H1 (cell line): ENCODE data around the gene PNCK. TPM values are rescaled to one million over a fixed set of nuclear protein-coding genes. Genes with fewer than 3 reads are reported as not detected.

Experiments used
- CTCF ChIA-PET: fragments of 300-600 bp; sonication (Branson Sonifier 250); formaldehyde crosslinking; loops from one replicate; lab custom pipeline; 2021; ENCODE audit not compliant: partially characterized antibody; lab: Charles Lee
- POLR2A ChIA-PET: fragments of 300-600 bp; sonication (Branson Sonifier 250); formaldehyde crosslinking; loops from one replicate; lab custom pipeline; 2021; ENCODE audit warnings: inconsistent platforms; ENCODE audit not compliant: partially characterized antibody; lab: Charles Lee
- DNase-seq, 2 experiments: peaks; one replicate each; pipeline versions ENCODE4 v3.0.0 to v3.0.0-alpha.2; 2010 to 2022; ENCODE audit warnings: low spot score in 2 of 2, low read depth in 1 of 2, mixed read lengths in 1 of 2
- FAIRE-seq: peaks from 2 replicates; lab custom pipeline; 2011; peaks lifted over from hg19 to GRCh38; lab: Jason Lieb, UNC
- H2AFZ ChIP-seq: 2 replicates; pipeline ENCODE4 v1.8.1; 2012; ENCODE audit warnings: low read length, inconsistent platforms
- H2AK5ac ChIP-seq: 2 replicates; pipeline ENCODE4 v1.6.1; 2013; ENCODE audit warnings: low read depth, low read length
- H2BK120ac ChIP-seq: replicated peaks from 2 replicates; pipeline ENCODE3; 2013; ENCODE audit warnings: low read depth, low read length, inconsistent platforms
- H2BK12ac ChIP-seq: 2 replicates; pipeline ENCODE4 v1.6.1; 2013; ENCODE audit warnings: low read depth, low read length
- H2BK15ac ChIP-seq: 2 replicates; pipeline ENCODE4 v1.6.1; 2013; ENCODE audit warnings: low read length
- H2BK20ac ChIP-seq: 2 replicates; pipeline ENCODE4 v1.6.1; 2013; ENCODE audit warnings: low read length
- H2BK5ac ChIP-seq: 2 replicates; pipeline ENCODE4 v1.6.1; 2013; ENCODE audit warnings: low read depth, low read length
- H3K14ac ChIP-seq: 2 replicates; pipeline ENCODE4 v1.6.1; 2013; ENCODE audit warnings: inconsistent platforms; ENCODE audit not compliant: insufficient read length
- H3K18ac ChIP-seq: 2 replicates; pipeline ENCODE4 v1.6.1; 2013; ENCODE audit warnings: low read length; ENCODE audit errors: extremely low read depth
- H3K23ac ChIP-seq: 2 replicates; pipeline ENCODE4 v1.6.1; 2013; ENCODE audit warnings: inconsistent platforms; ENCODE audit not compliant: insufficient read length
- H3K23me2 ChIP-seq: 2 replicates; pipeline ENCODE4 v1.6.1; 2013; ENCODE audit warnings: low read depth, low read length
- H3K27ac ChIP-seq: 2 replicates; pipeline ENCODE4 v1.6.1; 2011; ENCODE audit warnings: low read depth, low read length, inconsistent platforms
- H3K27me3 ChIP-seq, 4 experiments: replicated peaks in 1 of 4; 1 replicate in 1 of 4; 2 replicates in 3 of 4; pipeline versions ENCODE4 v1.6.1 to v1.8.1; 2011 to 2013; ENCODE audit warnings: low read length in 3 of 4, mild to moderate bottlenecking in 3 of 4, inconsistent platforms in 2 of 4, mixed read lengths in 2 of 4, moderate library complexity in 1 of 4; ENCODE audit not compliant: control insufficient read depth in 3 of 4, insufficient read depth in 3 of 4; ENCODE audit errors: extremely low read depth in 1 of 4
- H3K36me3 ChIP-seq, 4 experiments: 2 replicates each; pipeline versions ENCODE4 v1.6.1 to v1.8.1; 2011 to 2013; ENCODE audit warnings: mild to moderate bottlenecking in 4 of 4, low read length in 3 of 4, moderate library complexity in 2 of 4, control low read depth in 1 of 4, inconsistent platforms in 1 of 4; ENCODE audit not compliant: insufficient read depth in 4 of 4, control insufficient read depth in 2 of 4
- H3K4ac ChIP-seq: replicated peaks from 2 replicates; pipeline ENCODE3; 2013; ENCODE audit warnings: low read length, low read depth, mixed read lengths, inconsistent platforms; ENCODE audit not compliant: insufficient read length
- H3K4me1 ChIP-seq, 4 experiments: replicated peaks in 1 of 4; 1 replicate in 1 of 4; 2 replicates in 3 of 4; pipeline versions ENCODE4 v1.6.1 to v1.8.1; 2011 to 2013; ENCODE audit warnings: low read length in 3 of 4, inconsistent platforms in 2 of 4, mixed read lengths in 1 of 4; ENCODE audit not compliant: insufficient read depth in 4 of 4, control insufficient read depth in 3 of 4
- H3K4me2 ChIP-seq, 2 experiments: 2 replicates each; pipeline versions ENCODE4 v1.6.1 to v1.8.1; 2011 to 2013; ENCODE audit warnings: low read depth in 2 of 2, low read length in 2 of 2, control low read depth in 1 of 2, inconsistent platforms in 1 of 2, mild to moderate bottlenecking in 1 of 2; ENCODE audit not compliant: insufficient read depth in 1 of 2
- H3K4me3 ChIP-seq, 4 experiments: fragments of 200-600, 300-600 bp in 1 of 4; sonication (generic), shearing (Covaris generic), sonication (Bioruptor Twin) in 1 of 4; 2 replicates each; pipeline versions ENCODE4 v1.5.1 to v1.8.1; 2011 to 2016; ENCODE audit warnings: low read length in 4 of 4, low read depth in 3 of 4, control low read depth in 2 of 4, inconsistent platforms in 2 of 4, mild to moderate bottlenecking in 2 of 4, mixed read lengths in 1 of 4, moderate library complexity in 1 of 4; ENCODE audit not compliant: insufficient read depth in 2 of 4; ENCODE audit errors: extremely low read depth in 1 of 4
- H3K56ac ChIP-seq: replicated peaks from 2 replicates; pipeline ENCODE3; 2013; ENCODE audit warnings: low read depth, mild to moderate bottlenecking, mixed read lengths, low read length, inconsistent platforms; ENCODE audit not compliant: insufficient read length
- H3K79me1 ChIP-seq: 2 replicates; pipeline ENCODE4 v1.6.1; 2013; ENCODE audit warnings: low read depth, low read length, control low read depth
- H3K79me2 ChIP-seq, 2 experiments: 2 replicates each; pipeline versions ENCODE4 v1.6.1 to v1.8.1; 2012 to 2013; ENCODE audit warnings: low read length in 2 of 2, mild to moderate bottlenecking in 2 of 2, inconsistent platforms in 1 of 2; ENCODE audit not compliant: insufficient read depth in 2 of 2, control insufficient read depth in 1 of 2
- H3K9ac ChIP-seq, 4 experiments: replicated peaks in 1 of 4; 1 replicate in 1 of 4; 2 replicates in 3 of 4; pipeline versions ENCODE4 v1.6.1 to v1.8.1; 2011 to 2013; ENCODE audit warnings: low read depth in 3 of 4, low read length in 3 of 4, control low read depth in 2 of 4, mild to moderate bottlenecking in 2 of 4, moderate library complexity in 2 of 4, inconsistent platforms in 1 of 4; ENCODE audit errors: extremely low read depth in 1 of 4
- H3K9me3 ChIP-seq, 2 experiments: 2 replicates each; pipeline versions ENCODE4 v1.6.1 to v1.8.1; 2012 to 2013; ENCODE audit warnings: mild to moderate bottlenecking in 2 of 2, moderate library complexity in 2 of 2, control low read depth in 1 of 2, inconsistent platforms in 1 of 2, low read depth in 1 of 2, low read length in 1 of 2, mixed read lengths in 1 of 2; ENCODE audit not compliant: insufficient read depth in 2 of 2
- H4K20me1 ChIP-seq, 2 experiments: replicated peaks in 1 of 2; 2 replicates each; pipeline versions ENCODE3 to v1.8.1; 2011 to 2013; ENCODE audit warnings: inconsistent platforms in 2 of 2, low read length in 2 of 2, mild to moderate bottlenecking in 1 of 2; ENCODE audit not compliant: insufficient read depth in 2 of 2, control insufficient read depth in 1 of 2
- H4K5ac ChIP-seq: 2 replicates; pipeline ENCODE4 v1.6.1; 2013; ENCODE audit warnings: low read length, low read depth, mixed read lengths, inconsistent platforms; ENCODE audit not compliant: insufficient read length
- H4K8ac ChIP-seq: 2 replicates; pipeline ENCODE4 v1.8.0; 2013; ENCODE audit warnings: mild to moderate bottlenecking, moderate library complexity, low read length, inconsistent platforms; ENCODE audit not compliant: insufficient read depth; ENCODE audit errors: extremely low read depth
- H4K91ac ChIP-seq: replicated peaks from 2 replicates; pipeline ENCODE3; 2013; ENCODE audit warnings: low read length, mixed read lengths, inconsistent platforms; ENCODE audit not compliant: insufficient read length
- HDAC6 ChIP-seq: IDR thresholded peaks from one replicate; pipeline ENCODE4 v1.7.1; 2012; ENCODE audit warnings: low read depth, mild to moderate bottlenecking, inconsistent platforms, low read length, moderate library complexity
- RNF2 ChIP-seq: fragments of 200-900, 300-1000 bp; sonication (generic); IDR thresholded peaks from 2 replicates; pipeline ENCODE4 v1.7.1; 2016; ENCODE audit warnings: borderline replicate concordance, low read depth, mild to moderate bottlenecking, antibody characterized with exemption, low read length; ENCODE audit not compliant: poor library complexity, severe bottlenecking; ENCODE audit errors: missing control alignments
- SP4 ChIP-seq: IDR thresholded peaks from 2 replicates; pipeline ENCODE4 v1.6.1; 2012; ENCODE audit warnings: low read length, inconsistent platforms
- TAF1 ChIP-seq: IDR thresholded peaks from 2 replicates; pipeline ENCODE4 v1.6.1; 2011; ENCODE audit warnings: mild to moderate bottlenecking, low read depth, low read length
- TAF7 ChIP-seq: optimal IDR thresholded peaks from 2 replicates; pipeline ENCODE3; 2011; ENCODE audit warnings: low read depth, mild to moderate bottlenecking, inconsistent platforms, low read length, moderate library complexity, borderline replicate concordance
- WGBS, 2 experiments: shearing (Covaris generic) in 1 of 2; methylation state at CpG; one replicate each; pipeline versions ENCODE4 v1.1.6 to v1.1.7; 2013 to 2015; ENCODE audit warnings: low lambda C conversion rate in 2 of 2, mixed read lengths in 2 of 2, inconsistent platforms in 1 of 2, low coverage in 1 of 2, missing lambda C conversion rate in 1 of 2; ENCODE audit not compliant: insufficient replicate concordance in 2 of 2, insufficient coverage in 1 of 2, insufficient read length in 1 of 2; ENCODE audit errors: extremely low coverage in 1 of 2, missing lambda C conversion rate in 1 of 2; 5-methylcytosine and 5-hydroxymethylcytosine counted together
- polyA plus RNA-seq, 7 experiments: library from polyadenylated mRNA; depleted of rRNA in 3 of 7; stranded (reverse) in 5 of 7; unstranded in 2 of 7; fragments of >200 nt in 5 of 7; fragments of 200-250 nt in 2 of 7; gene quantifications; 1 replicate in 5 of 7; 2 replicates in 1 of 7; 4 replicates in 1 of 7; pipeline versions ENCODE4 v1.2.1 to v1.2.3, GENCODE V29; 2011 to 2013; ENCODE audit warnings: missing spikeins in 2 of 7, mixed read lengths in 2 of 7
- total RNA-seq: library from RNA; stranded (reverse); fragmentation: NEBNext Ultra II Directional; extraction: Animal tissue kit (Norgen Biotek cat#: 25700); gene quantifications from 2 replicates; pipeline ENCODE4 v1.2.1, GENCODE V29; 2021
- TF ChIP-seq, protein P1 (sequence below): IDR thresholded peaks from 2 replicates; pipeline ENCODE4 v1.6.1; 2012; ENCODE audit warnings: inconsistent platforms

PNCK gene
- total and polyA plus RNA-seq, 2 of the 8 experiments (the other 6 are each of a cell fraction or from before 2014, with no cell fraction given), result 6.2 to 6.3 TPM

DNA sequence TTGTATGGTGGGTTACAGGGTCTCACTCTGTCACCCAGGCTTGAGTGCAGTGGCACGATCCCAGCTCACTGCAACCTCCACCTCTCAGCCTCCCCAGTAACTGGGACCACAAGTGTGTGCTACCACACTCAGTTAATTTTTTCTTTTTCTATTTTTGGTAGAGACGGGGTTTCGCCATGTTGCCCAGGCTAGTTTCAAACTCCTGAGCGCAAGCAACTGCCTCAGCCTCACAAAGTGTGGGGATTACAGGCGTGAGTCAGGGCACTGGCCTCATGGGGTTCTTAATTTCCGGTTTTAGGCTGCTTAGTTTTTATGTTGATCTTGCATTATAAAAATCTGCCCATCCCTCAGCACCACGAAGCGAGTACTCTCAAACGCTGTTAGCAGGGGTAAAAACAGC lies 43.8 kb upstream of the PNCK start:
- Histone ChIP-seq H3K27me3 (no peaks in the 10 kb centered on the region), H3K23ac (no peak overlapping the region), H2BK20ac (no peak overlapping the region), H3K9me3 (no peaks in the 10 kb centered on the region), H3K4ac (no peak overlapping the region), H3K14ac (no peak overlapping the region), H4K8ac (no peak overlapping the region), H3K23me2 (no peaks in the 10 kb centered on the region), H4K20me1 (peaks cover 0 to 7% of the 10 kb centered on the region in 2 experiments), H3K79me1 (no peaks in the 10 kb centered on the region), H3K4me2 (no peak overlapping the region), H2BK15ac (no peak overlapping the region), H2BK12ac (no peak overlapping the region), H2AK5ac (no peak overlapping the region), H4K5ac (no peak overlapping the region), H3K9ac (no peak overlapping the region), H3K18ac (no peak overlapping the region), H3K27ac (no peak overlapping the region), H3K36me3 (peaks cover 7 to 49% (median 33%) of the 10 kb centered on the region in 4 experiments), H2BK120ac (no peak overlapping the region), H3K4me3 (no peak overlapping the region), H3K56ac (no peak overlapping the region), H4K91ac (no peak overlapping the region), H2AFZ (no peak overlapping the region), H2BK5ac (no peak overlapping the region), H3K79me2 (peaks cover 0 to 10% of the 10 kb centered on the region in 2 experiments; a peak in 2 of 4 replicates), H3K4me1 (no peaks in the 10 kb centered on the region)
- ChIA-PET POLR2A (no interaction called here), CTCF (no interaction called here)
- FAIRE-seq, result no peak
- TF ChIP-seq TAF7 (no peak), TAF1 (no peak), SP4 (no peak), RNF2 (no peak), HDAC6 (no peak)
- TF ChIP-seq, protein P1, sequence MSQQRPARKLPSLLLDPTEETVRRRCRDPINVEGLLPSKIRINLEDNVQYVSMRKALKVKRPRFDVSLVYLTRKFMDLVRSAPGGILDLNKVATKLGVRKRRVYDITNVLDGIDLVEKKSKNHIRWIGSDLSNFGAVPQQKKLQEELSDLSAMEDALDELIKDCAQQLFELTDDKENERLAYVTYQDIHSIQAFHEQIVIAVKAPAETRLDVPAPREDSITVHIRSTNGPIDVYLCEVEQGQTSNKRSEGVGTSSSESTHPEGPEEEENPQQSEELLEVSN, result no peak
- WGBS, 2 experiments, result 97% methylated on average over 9 of the region's 9 CpGs; no CpG with 5 or more reads in 1 of the 2 experiments
- DNase-seq, result no peak
